RCC 7860 (cell line): ENCODE results near the gene TTLL8.

Experiments used
- DNase-seq: peaks from one replicate; pipeline ENCODE4 v3.0.0-alpha.2; 2015; ENCODE audit warnings: low spot score
- FAIRE-seq: peaks from 2 replicates; lab custom pipeline; 2012; peaks lifted over from hg19 to GRCh38; lab: Jason Lieb, UNC

Gene TTLL8

GRCh38 chr22:50062509-50063135 is 4.5 kb upstream of the TTLL8 start:
- DNase-seq (no peak), FAIRE-seq (no peak)

- FAIRE-seq (no peak), DNase-seq (no peak)
These were observed 3.8 kb upstream of the TTLL8 start for GRCh38 chr22:50061824-50062355.

GRCh38 chr22:50061141-50061823 is 3.2 kb upstream of the TTLL8 start:
- DNase-seq (no peak), FAIRE-seq (no peak)

GRCh38 chr22:50060441-50061140 is 2.5 kb upstream of the TTLL8 start:
- DNase-seq (no peak), FAIRE-seq (no peak)

- no peak for DNase-seq
- no peak for FAIRE-seq
These were observed 1.8 kb upstream of the TTLL8 start for GRCh38 chr22:50059881-50060262.

- DNase-seq = no peak
- FAIRE-seq = no peak
These were observed 1.1 kb upstream of the TTLL8 start for GRCh38 chr22:50058906-50059880.

GRCh38 chr22:50057278-50058060 is 629 bp downstream of the TTLL8 start:
- DNase-seq (no peak), FAIRE-seq (no peak)

- DNase-seq = no peak
- FAIRE-seq = no peak
These were observed 1.7 kb downstream of the TTLL8 start for GRCh38 chr22:50056214-50056972.

- DNase-seq = no peak
- FAIRE-seq = no peak
These were observed 4.2 kb downstream of the TTLL8 start for GRCh38 chr22:50053861-50054260.

GRCh38 chr22:50051930-50052329 is 6.2 kb downstream of the TTLL8 start:
- DNase-seq (no peak), FAIRE-seq (no peak)

- DNase-seq = no peak
- FAIRE-seq = no peak
These were observed 8.6 kb downstream of the TTLL8 start for GRCh38 chr22:50049299-50050195.

- FAIRE-seq (no peak), DNase-seq (no peak)
These were observed 9.3 kb downstream of the TTLL8 start for GRCh38 chr22:50048836-50049235.

GRCh38 chr22:50048061-50048765 is 9.9 kb downstream of the TTLL8 start:
- FAIRE-seq (no peak), DNase-seq (no peak)

- DNase-seq (no peak), FAIRE-seq (no peak)
These were observed 10.8 kb downstream of the TTLL8 start for GRCh38 chr22:50047346-50047745.

- FAIRE-seq (no peak), DNase-seq (no peak)
These were observed 11.4 kb downstream of the TTLL8 start for GRCh38 chr22:50046481-50047245.

- DNase-seq (no peak), FAIRE-seq (no peak)
These were observed 12.1 kb downstream of the TTLL8 start for GRCh38 chr22:50046019-50046415.
